VCaP (cell line): ENCODE measurements around the gene CC2D2B.
"Not testable (repeated sequence)": the region's sequence is repeated elsewhere in the genome, so short reads cannot be mapped to it uniquely, and the experiment has no call there.

ENCODE experiments used
- H3K27ac ChIP-seq: fragments of 450-650 bp; 2 replicates; pipeline ENCODE4 v1.5.1; 2017
- CTCF ChIP-seq: fragments of 450-650 bp; conservative IDR thresholded peaks from 2 replicates; pipeline ENCODE4 v1.5.1; 2017; ENCODE audit warnings: mild to moderate bottlenecking, moderate library complexity

The CC2D2B gene

GRCh38 chr10:95866467-95866842, 41.3 kb upstream of the CC2D2B start:
- no peak overlapping the region for H3K27ac ChIP-seq
- no peak for TF ChIP-seq CTCF

- TF ChIP-seq CTCF = no peak
- H3K27ac ChIP-seq = no peak overlapping the region
Measured at GRCh38 chr10:95867866-95868265, 39.9 kb upstream of the CC2D2B start.

- TF ChIP-seq CTCF = no peak
- no peak overlapping the region for H3K27ac ChIP-seq
Measured at GRCh38 chr10:95872158-95872711, 35.5 kb upstream of the CC2D2B start.

GRCh38 chr10:95873139-95873538, 34.6 kb upstream of the CC2D2B start:
- TF ChIP-seq CTCF = no peak
- H3K27ac ChIP-seq = no peak overlapping the region

GRCh38 chr10:95873651-95874050, 34.1 kb upstream of the CC2D2B start:
- no peak overlapping the region for H3K27ac ChIP-seq
- no peak for TF ChIP-seq CTCF

- H3K27ac ChIP-seq = not testable (repeated sequence)
Measured at GRCh38 chr10:95874783-95875182, 33.0 kb upstream of the CC2D2B start.

- no peak for TF ChIP-seq CTCF
- no peak overlapping the region for H3K27ac ChIP-seq
Measured at GRCh38 chr10:95876756-95877155, 31.0 kb upstream of the CC2D2B start.

- TF ChIP-seq CTCF = no peak
- no peak overlapping the region for H3K27ac ChIP-seq
Measured at GRCh38 chr10:95877881-95878280, 29.9 kb upstream of the CC2D2B start.
